SK-N-SH treated with all-trans-retinoic acid at 6 μM for 48 hours (cell line): ENCODE measurements around the gene ZNF276.

Experiments used
- ARNTL ChIP-seq: fragments of 450-650 bp; formaldehyde crosslinking; IDR thresholded peaks from 2 replicates; pipeline ENCODE4 v1.5.0; 2020; ENCODE audit warnings: low read depth, mild to moderate bottlenecking, moderate library complexity, borderline replicate concordance
- BACH2 ChIP-seq: fragments of 250-450 bp; sonication (Bioruptor Pico); IDR thresholded peaks from 2 replicates; pipeline ENCODE4 v1.9.0; 2021; ENCODE audit warnings: mild to moderate bottlenecking, borderline replicate concordance
- GLIS3 ChIP-seq: fragments of 250-450 bp; sonication (Bioruptor Pico); IDR thresholded peaks from 2 replicates; pipeline ENCODE4 v1.5.0; 2020; ENCODE audit warnings: mild to moderate bottlenecking, moderate library complexity
- ISL1 ChIP-seq: fragments of 250-450 bp; sonication (Bioruptor Pico); IDR thresholded peaks from 2 replicates; pipeline ENCODE4 v2.1.2; 2022; ENCODE audit warnings: mild to moderate bottlenecking, moderate library complexity
- POU6F1 ChIP-seq: fragments of 250-450 bp; sonication (Bioruptor Pico); IDR thresholded peaks from 2 replicates; pipeline ENCODE4 v1.8.0; 2021; ENCODE audit warnings: low read depth, mild to moderate bottlenecking, moderate library complexity, borderline replicate concordance
- RARB ChIP-seq: fragments of 250-450 bp; sonication (Bioruptor Pico); IDR thresholded peaks from 2 replicates; pipeline ENCODE4 v1.8.0; 2021; ENCODE audit warnings: mild to moderate bottlenecking, moderate library complexity
- SNAI2 ChIP-seq: fragments of 250-450 bp; sonication (Bioruptor Pico); IDR thresholded peaks from 2 replicates; pipeline ENCODE4 v1.5.0; 2020; ENCODE audit warnings: mild to moderate bottlenecking, moderate library complexity
- TOX ChIP-seq: fragments of 250-450 bp; sonication (Bioruptor Pico); IDR thresholded peaks from 2 replicates; pipeline ENCODE4 v1.8.0; 2021; ENCODE audit warnings: mild to moderate bottlenecking, moderate library complexity, borderline replicate concordance
- ZFP3 ChIP-seq: fragments of 250-450 bp; sonication (Bioruptor Pico); IDR thresholded peaks from 2 replicates; pipeline ENCODE4 v1.5.0; 2020; ENCODE audit warnings: mild to moderate bottlenecking, moderate library complexity
- ZFP30 ChIP-seq: fragments of 450-650 bp; formaldehyde crosslinking; IDR thresholded peaks from 2 replicates; pipeline ENCODE4 v1.5.0; 2022; ENCODE audit warnings: mild to moderate bottlenecking, moderate library complexity
- ZNF70 ChIP-seq: fragments of 450-650 bp; formaldehyde crosslinking; IDR thresholded peaks from 2 replicates; pipeline ENCODE4 v1.5.0; 2020; ENCODE audit warnings: mild to moderate bottlenecking, moderate library complexity
- ZNF8 ChIP-seq: fragments of 450-650 bp; formaldehyde crosslinking; IDR thresholded peaks from 2 replicates; pipeline ENCODE4 v1.5.0; 2020; ENCODE audit warnings: mild to moderate bottlenecking, moderate library complexity
- TF ChIP-seq, protein P1 (sequence below): fragments of 250-450 bp; sonication (Bioruptor Pico); IDR thresholded peaks from 2 replicates; pipeline ENCODE4 v1.8.0; 2020; ENCODE audit warnings: mild to moderate bottlenecking, moderate library complexity, borderline replicate concordance
- TF ChIP-seq, protein P2 (sequence below): fragments of 250-450 bp; sonication (Bioruptor Pico); IDR thresholded peaks from 2 replicates; pipeline ENCODE4 v1.5.1; 2020; ENCODE audit warnings: low read depth, mild to moderate bottlenecking, moderate library complexity

GRCh38 chr16:89712274-89712781, 9.0 kb upstream of the ZNF276 start:
- TF ChIP-seq ZNF70 (CRISPR knock-in tag) (no peak), ARNTL (CRISPR knock-in tag) (no peak), POU6F1 (CRISPR knock-in tag) (no peak), ZFP30 (CRISPR knock-in tag) (no peak), TOX (CRISPR knock-in tag) (no peak), ZFP3 (CRISPR knock-in tag) (no peak), RARB (no peak), BACH2 (no peak), SNAI2 (CRISPR knock-in tag) (no peak), GLIS3 (CRISPR knock-in tag) (no peak), ISL1 (no peak), ZNF8 (no peak)
- TF ChIP-seq, protein P1, sequence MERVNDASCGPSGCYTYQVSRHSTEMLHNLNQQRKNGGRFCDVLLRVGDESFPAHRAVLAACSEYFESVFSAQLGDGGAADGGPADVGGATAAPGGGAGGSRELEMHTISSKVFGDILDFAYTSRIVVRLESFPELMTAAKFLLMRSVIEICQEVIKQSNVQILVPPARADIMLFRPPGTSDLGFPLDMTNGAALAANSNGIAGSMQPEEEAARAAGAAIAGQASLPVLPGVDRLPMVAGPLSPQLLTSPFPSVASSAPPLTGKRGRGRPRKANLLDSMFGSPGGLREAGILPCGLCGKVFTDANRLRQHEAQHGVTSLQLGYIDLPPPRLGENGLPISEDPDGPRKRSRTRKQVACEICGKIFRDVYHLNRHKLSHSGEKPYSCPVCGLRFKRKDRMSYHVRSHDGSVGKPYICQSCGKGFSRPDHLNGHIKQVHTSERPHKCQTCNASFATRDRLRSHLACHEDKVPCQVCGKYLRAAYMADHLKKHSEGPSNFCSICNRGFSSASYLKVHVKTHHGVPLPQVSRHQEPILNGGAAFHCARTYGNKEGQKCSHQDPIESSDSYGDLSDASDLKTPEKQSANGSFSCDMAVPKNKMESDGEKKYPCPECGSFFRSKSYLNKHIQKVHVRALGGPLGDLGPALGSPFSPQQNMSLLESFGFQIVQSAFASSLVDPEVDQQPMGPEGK (CRISPR knock-in tag), result no peak
- TF ChIP-seq, protein P2, sequence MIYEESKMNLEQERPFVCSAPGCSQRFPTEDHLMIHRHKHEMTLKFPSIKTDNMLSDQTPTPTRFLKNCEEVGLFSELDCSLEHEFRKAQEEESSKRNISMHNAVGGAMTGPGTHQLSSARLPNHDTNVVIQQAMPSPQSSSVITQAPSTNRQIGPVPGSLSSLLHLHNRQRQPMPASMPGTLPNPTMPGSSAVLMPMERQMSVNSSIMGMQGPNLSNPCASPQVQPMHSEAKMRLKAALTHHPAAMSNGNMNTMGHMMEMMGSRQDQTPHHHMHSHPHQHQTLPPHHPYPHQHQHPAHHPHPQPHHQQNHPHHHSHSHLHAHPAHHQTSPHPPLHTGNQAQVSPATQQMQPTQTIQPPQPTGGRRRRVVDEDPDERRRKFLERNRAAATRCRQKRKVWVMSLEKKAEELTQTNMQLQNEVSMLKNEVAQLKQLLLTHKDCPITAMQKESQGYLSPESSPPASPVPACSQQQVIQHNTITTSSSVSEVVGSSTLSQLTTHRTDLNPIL (CRISPR knock-in tag), result no peak
